ENCODE measurements around the gene CRB1. TPM values are rescaled to one million over a fixed set of nuclear protein-coding genes. Genes with fewer than 3 reads are reported as not detected.

The CRB1 gene
- total and polyA plus RNA-seq, 9 of the 15 experiments (the other 6 are each of a cell fraction or from before 2014, with no cell fraction given), result 0.04 to 0.10 TPM; not detected in 7

DNA sequence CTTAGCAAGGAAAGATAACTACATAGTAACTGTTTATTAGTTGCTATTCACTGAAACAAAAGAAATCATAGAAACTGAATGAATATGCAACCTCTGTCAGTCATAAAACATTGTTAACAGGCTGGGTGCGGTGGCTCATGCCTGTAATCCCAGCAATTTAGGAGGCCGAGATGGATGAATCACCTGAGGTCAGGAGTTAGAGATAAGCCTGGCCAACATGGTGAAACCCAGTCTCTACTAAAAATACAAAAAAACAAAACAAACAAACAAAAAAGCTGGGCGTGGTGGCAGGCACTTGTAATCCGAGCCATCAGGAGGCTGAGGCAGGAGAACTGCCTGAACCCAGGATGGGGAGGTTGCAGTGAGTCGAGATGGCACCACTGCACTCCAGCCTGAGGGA, 44.1 kb downstream of the CRB1 start:
- no TSS peak for BruUV-seq (replicated peaks)
- ChIA-PET CTCF (ENCODE audit: low intra/inter-chr PET ratio) (no interaction called here), POLR2A (no interaction called here)
- H2AFZ ChIP-seq (ENCODE audit: low read depth, low read length), result no peak overlapping the region
- H3K9me3 ChIP-seq (replicated peaks; ENCODE audit: control insufficient read depth, insufficient read depth, low read depth, low read length), result no peaks in the 10 kb centered on the region
- intact Hi-C loops (cut with micrococcal nuclease) (no loop called here), in situ Hi-C loops (cut with MboI) (no loop called here)
- no peak for ATAC-seq
- no peak overlapping the region for H3K4me3 ChIP-seq
- 6% methylated on average over 5 of the region's 5 CpGs for WGBS (ENCODE audit: insufficient coverage, low coverage, missing lambda C conversion rate)
- no peak overlapping the region for H3K4me2 ChIP-seq (ENCODE audit: insufficient read depth, low read length)
- TF ChIP-seq DPF2 (IDR thresholded peaks at IDR 0.05) (no peak), SP1 (CRISPR knock-in tag; IDR thresholded peaks at IDR 0.05) (no peak), POLR2A (conservative IDR thresholded peaks at IDR 0.05) (no peak), ZNF507 (tag; conservative IDR thresholded peaks at IDR 0.05) (no peak), FOSL1 (tag; conservative IDR thresholded peaks at IDR 0.05) (0 out of 2 replicates have a peak, but pooled peaks have one; percentile 18), ADNP (tag; IDR thresholded peaks at IDR 0.05) (no peak), LCOR (CRISPR knock-in tag; IDR thresholded peaks at IDR 0.05) (no peak), ZNF785 (CRISPR knock-in tag; IDR thresholded peaks at IDR 0.05) (no peak), ZNF780A (CRISPR knock-in tag; IDR thresholded peaks at IDR 0.05) (no peak), RAD21 (CRISPR knock-in tag; conservative IDR thresholded peaks at IDR 0.05 in 1 of 2, IDR thresholded peaks at IDR 0.05 in 1 of 2) (no peak), NCOA2 (IDR thresholded peaks at IDR 0.05; ENCODE audit: partially characterized antibody in 2 of 2) (no peak), CBFA2T3 (IDR thresholded peaks at IDR 0.05) (0 out of 2 replicates have a peak, but pooled peaks have one; percentile 3)
- TF ChIP-seq, protein P1, sequence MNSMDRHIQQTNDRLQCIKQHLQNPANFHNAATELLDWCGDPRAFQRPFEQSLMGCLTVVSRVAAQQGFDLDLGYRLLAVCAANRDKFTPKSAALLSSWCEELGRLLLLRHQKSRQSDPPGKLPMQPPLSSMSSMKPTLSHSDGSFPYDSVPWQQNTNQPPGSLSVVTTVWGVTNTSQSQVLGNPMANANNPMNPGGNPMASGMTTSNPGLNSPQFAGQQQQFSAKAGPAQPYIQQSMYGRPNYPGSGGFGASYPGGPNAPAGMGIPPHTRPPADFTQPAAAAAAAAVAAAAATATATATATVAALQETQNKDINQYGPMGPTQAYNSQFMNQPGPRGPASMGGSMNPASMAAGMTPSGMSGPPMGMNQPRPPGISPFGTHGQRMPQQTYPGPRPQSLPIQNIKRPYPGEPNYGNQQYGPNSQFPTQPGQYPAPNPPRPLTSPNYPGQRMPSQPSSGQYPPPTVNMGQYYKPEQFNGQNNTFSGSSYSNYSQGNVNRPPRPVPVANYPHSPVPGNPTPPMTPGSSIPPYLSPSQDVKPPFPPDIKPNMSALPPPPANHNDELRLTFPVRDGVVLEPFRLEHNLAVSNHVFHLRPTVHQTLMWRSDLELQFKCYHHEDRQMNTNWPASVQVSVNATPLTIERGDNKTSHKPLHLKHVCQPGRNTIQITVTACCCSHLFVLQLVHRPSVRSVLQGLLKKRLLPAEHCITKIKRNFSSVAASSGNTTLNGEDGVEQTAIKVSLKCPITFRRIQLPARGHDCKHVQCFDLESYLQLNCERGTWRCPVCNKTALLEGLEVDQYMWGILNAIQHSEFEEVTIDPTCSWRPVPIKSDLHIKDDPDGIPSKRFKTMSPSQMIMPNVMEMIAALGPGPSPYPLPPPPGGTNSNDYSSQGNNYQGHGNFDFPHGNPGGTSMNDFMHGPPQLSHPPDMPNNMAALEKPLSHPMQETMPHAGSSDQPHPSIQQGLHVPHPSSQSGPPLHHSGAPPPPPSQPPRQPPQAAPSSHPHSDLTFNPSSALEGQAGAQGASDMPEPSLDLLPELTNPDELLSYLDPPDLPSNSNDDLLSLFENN (IDR thresholded peaks at IDR 0.05; ENCODE audit: low read depth in 2 of 2, low read length in 2 of 2), result no peak
- TF ChIP-seq, protein P2, sequence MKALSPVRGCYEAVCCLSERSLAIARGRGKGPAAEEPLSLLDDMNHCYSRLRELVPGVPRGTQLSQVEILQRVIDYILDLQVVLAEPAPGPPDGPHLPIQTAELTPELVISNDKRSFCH (CRISPR knock-in tag; IDR thresholded peaks at IDR 0.05), result no peak
- TF ChIP-seq, protein P2 (tag; IDR thresholded peaks at IDR 0.05), result no peak
- no peaks in the 10 kb centered on the region for H3K27me3 ChIP-seq (ENCODE audit: control insufficient read depth in 2 of 2, insufficient read depth in 2 of 2, low read length in 2 of 2)
- H3K27ac ChIP-seq (ENCODE audit: extremely low read depth, low read depth, low read length), result no peak overlapping the region
- H4K20me1 ChIP-seq (replicated peaks; ENCODE audit: control insufficient read depth, insufficient read depth, low read length), result no peaks in the 10 kb centered on the region
- DNase-seq (ENCODE audit: extremely low read depth in 1 of 4, low spot score in 3 of 4), result no peak
- FAIRE-seq, result no peak
- H3K9me1 ChIP-seq (ENCODE audit: control insufficient read depth, insufficient read depth, low read length), result no peaks in the 10 kb centered on the region
- no peaks in the 10 kb centered on the region for H3K4me1 ChIP-seq (replicated peaks in 1 of 2; ENCODE audit: control insufficient read depth in 2 of 2, insufficient read depth in 2 of 2, low read length in 2 of 2)
- H3K36me3 ChIP-seq (ENCODE audit: control insufficient read depth, insufficient read depth, low read length), result no peaks in the 10 kb centered on the region
- no peaks in the 10 kb centered on the region for H3K79me2 ChIP-seq (ENCODE audit: control insufficient read depth, insufficient read depth, low read length)
- no peak overlapping the region for H3K9ac ChIP-seq (ENCODE audit: insufficient read depth in 1 of 2, low read depth in 2 of 2, low read length in 2 of 2)
